GM12865 (cell line): ENCODE results near the gene HUWE1.

Source experiments
- DNase-seq: peaks from one replicate; pipeline ENCODE4 v3.0.0; 2010; ENCODE audit warnings: low read depth
- H3K4me3 ChIP-seq: 2 replicates; pipeline ENCODE4 v1.5.1; 2011; ENCODE audit warnings: mild to moderate bottlenecking, low read depth, low read length, control low read depth
- CTCF ChIP-seq: IDR thresholded peaks from 2 replicates; pipeline ENCODE4 v1.5.1; 2011; ENCODE audit warnings: low read length, control low read depth, low read depth, inconsistent platforms; ENCODE audit not compliant: insufficient read depth; ENCODE audit errors: missing control alignments

The HUWE1 gene

GRCh38 chrX:53644751-53645150, 41.8 kb downstream of the HUWE1 start:
- no peak overlapping the region for H3K4me3 ChIP-seq
- no peak for TF ChIP-seq CTCF
- no peak for DNase-seq

- TF ChIP-seq CTCF, result no peak
- no peak overlapping the region for H3K4me3 ChIP-seq
- no peak for DNase-seq
Observed at GRCh38 chrX:53642337-53642736, 44.2 kb downstream of the HUWE1 start.

GRCh38 chrX:53639257-53639656, 47.3 kb downstream of the HUWE1 start:
- H3K4me3 ChIP-seq, result no peak overlapping the region
- no peak for TF ChIP-seq CTCF
- DNase-seq, result no peak

DNA sequence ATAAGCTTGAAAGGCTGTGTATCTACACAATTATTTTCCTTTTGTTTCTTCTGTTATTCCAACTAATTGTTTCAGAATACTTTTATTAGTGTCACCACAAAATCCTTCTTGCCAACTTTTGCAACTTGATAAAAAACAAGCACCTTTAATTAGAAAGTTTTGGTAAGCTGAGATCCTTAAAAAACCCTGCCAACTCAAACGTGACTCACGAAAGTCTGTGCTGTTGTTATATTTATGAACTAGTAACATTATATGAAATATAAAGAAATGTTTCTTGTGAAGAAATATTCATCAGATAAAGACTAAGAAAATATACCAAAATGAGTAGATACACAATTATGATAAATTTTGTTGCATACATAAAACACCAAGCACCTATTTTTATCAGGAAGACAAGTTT, 49.0 kb downstream of the HUWE1 start:
- DNase-seq, result no peak
- no peak overlapping the region for H3K4me3 ChIP-seq
- TF ChIP-seq CTCF, result no peak

GRCh38 chrX:53631156-53631555, 55.4 kb downstream of the HUWE1 start:
- TF ChIP-seq CTCF, result no peak
- H3K4me3 ChIP-seq, result no peak overlapping the region
- no peak for DNase-seq

- TF ChIP-seq CTCF, result no peak
- DNase-seq, result no peak
- H3K4me3 ChIP-seq, result no peak overlapping the region
Observed at GRCh38 chrX:53630261-53630660, 56.3 kb downstream of the HUWE1 start.

- no peak overlapping the region for H3K4me3 ChIP-seq
- no peak for TF ChIP-seq CTCF
- no peak for DNase-seq
Observed at GRCh38 chrX:53622431-53622830, 64.1 kb downstream of the HUWE1 start.
